OCI-LY7 (cell line): ENCODE measurements around the gene LCT. TPM values are rescaled to one million over a fixed set of nuclear protein-coding genes. Genes with fewer than 3 reads are reported as not detected.

Experiments
- BruUV-seq: library from RNA; stranded (reverse); fragments of 400-500 nt; replicated peaks from 2 replicates; lab custom pipeline; 2021; lab: Mats Ljungman, UMichigan
- CTCF ChIA-PET: fragments of 300-600 bp; sonication (Branson Sonifier 250); formaldehyde crosslinking; loops from one replicate; lab custom pipeline; 2022; ENCODE audit warnings: antibody characterized with exemption; ENCODE audit not compliant: unreplicated experiment; lab: Charles Lee
- POLR2A ChIA-PET: fragments of 300-600 bp; sonication (Branson Sonifier 250); formaldehyde crosslinking; loops from one replicate; lab custom pipeline; 2022; ENCODE audit warnings: antibody characterized with exemption; lab: Charles Lee
- DNase-seq: peaks from one replicate; pipeline ENCODE4 v3.0.0-alpha.2; 2015; ENCODE audit warnings: low spot score
- H2AFZ ChIP-seq: fragments of 200-600 bp; sonication (generic), shearing (Covaris generic); 2 replicates; pipeline ENCODE4 v1.6.1; 2014; ENCODE audit warnings: mild to moderate bottlenecking, antibody characterized with exemption, low read length, moderate library complexity
- H3K27ac ChIP-seq: fragments of 200-600 bp; sonication (generic); 2 replicates; pipeline ENCODE4 v1.5.1; 2014; ENCODE audit warnings: mixed run types, low read depth, mild to moderate bottlenecking, moderate library complexity, low read length, inconsistent platforms; ENCODE audit not compliant: poor library complexity, severe bottlenecking
- H3K36me3 ChIP-seq: fragments of 200-600 bp; sonication (generic); 2 replicates; pipeline ENCODE4 v1.6.1; 2014; ENCODE audit warnings: mild to moderate bottlenecking, antibody characterized with exemption, low read length, moderate library complexity, mixed read lengths; ENCODE audit not compliant: insufficient read depth
- H3K4me1 ChIP-seq: fragments of 200-600 bp; sonication (generic); 2 replicates; pipeline ENCODE4 v1.5.1; 2014; ENCODE audit warnings: mild to moderate bottlenecking, low read length; ENCODE audit not compliant: insufficient read depth, poor library complexity, severe bottlenecking
- H3K4me2 ChIP-seq: fragments of 200-600 bp; sonication (generic); 2 replicates; pipeline ENCODE4 v1.6.1; 2014; ENCODE audit warnings: mild to moderate bottlenecking, low read length
- H3K4me3 ChIP-seq: fragments of 200-600 bp; sonication (generic); 2 replicates; pipeline ENCODE4 v1.5.1; 2014; ENCODE audit warnings: mild to moderate bottlenecking, low read depth, low read length; ENCODE audit not compliant: poor library complexity, severe bottlenecking
- H3K79me2 ChIP-seq: fragments of 200-600 bp; sonication (generic); 2 replicates; pipeline ENCODE4 v1.6.1; 2016; ENCODE audit warnings: low read depth, mild to moderate bottlenecking, low read length, moderate library complexity, mixed read lengths; ENCODE audit not compliant: insufficient read depth
- H3K9me2 ChIP-seq: fragments of 200-600 bp; sonication (generic); 2 replicates; pipeline ENCODE4 v1.6.1; 2016; ENCODE audit warnings: mild to moderate bottlenecking, low read length, mixed read lengths; ENCODE audit not compliant: insufficient read depth
- H3K9me3 ChIP-seq: fragments of 200-600 bp; sonication (generic); 2 replicates; pipeline ENCODE4 v1.6.1; 2014; ENCODE audit warnings: mild to moderate bottlenecking, mixed run types, low read length, mixed read lengths
- H4K20me1 ChIP-seq: fragments of 200-600 bp; sonication (generic); 2 replicates; pipeline ENCODE4 v1.6.1; 2014; ENCODE audit warnings: mild to moderate bottlenecking, antibody characterized with exemption, low read length, moderate library complexity, mixed read lengths; ENCODE audit not compliant: insufficient read depth
- EZH2phosphoT487 ChIP-seq: fragments of 200-600 bp; sonication (generic); IDR thresholded peaks from 2 replicates; pipeline ENCODE4 v1.6.1; 2018; ENCODE audit warnings: low read depth, borderline replicate concordance, mild to moderate bottlenecking, mixed run types, antibody characterized with exemption, low read length, moderate library complexity, mixed read lengths
- intact Hi-C: fragments of 100-400 bp; cut with micrococcal nuclease; formaldehyde crosslinking; loops from one replicate; pipeline ENCODE4 v1.10.0; 2022; ENCODE audit not compliant: unreplicated experiment
- total RNA-seq, 2 experiments: library from RNA; depleted of rRNA in 1 of 2; stranded (reverse); fragments of >200 nt in 1 of 2; shearing (Covaris generic) in 1 of 2; gene quantifications; 2 replicates each; pipeline ENCODE4 v1.2.3, GENCODE V29; 2014 to 2022
- TF ChIP-seq, protein P1 (sequence below): fragments of 200-600 bp; sonication (generic); conservative IDR thresholded peaks from 2 replicates; pipeline ENCODE4 v1.5.1; 2014; ENCODE audit warnings: mild to moderate bottlenecking, antibody characterized with exemption, low read length, moderate library complexity, mixed read lengths

Gene LCT
- total RNA-seq, 2 experiments from 2014 or later = 0.15 to 0.54 TPM

DNA sequence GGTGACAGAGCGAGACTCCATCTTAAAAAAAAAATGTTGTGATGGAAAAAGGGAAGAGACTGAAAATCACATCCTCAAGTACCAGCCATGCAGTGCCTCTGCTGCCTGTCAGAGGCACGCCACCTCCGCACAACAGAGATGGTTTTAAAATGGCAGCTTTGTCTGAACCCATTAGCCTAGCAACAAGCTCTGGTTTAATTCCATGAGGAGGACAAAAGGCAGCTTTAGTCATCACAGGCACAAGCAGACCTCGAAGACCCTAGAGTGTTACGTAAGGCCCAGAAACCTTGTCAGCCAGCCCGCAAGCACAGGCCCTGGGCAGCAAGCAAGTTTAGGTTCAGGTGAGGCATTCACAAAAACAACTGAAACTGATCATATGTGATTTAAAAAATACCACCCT lies 10.4 kb downstream of the LCT start:
- Histone ChIP-seq H3K79me2 (no peaks in the 10 kb centered on the region), H3K4me2 (no peak overlapping the region), H4K20me1 (no peaks in the 10 kb centered on the region), H3K27ac (no peak overlapping the region), H3K9me2 (no peaks in the 10 kb centered on the region), H3K9me3 (0 out of 2 replicates have a peak, but pooled peaks cover 7% of the 10 kb centered on the region), H2AFZ (no peak overlapping the region), H3K4me3 (no peak overlapping the region), H3K4me1 (no peaks in the 10 kb centered on the region), H3K36me3 (no peaks in the 10 kb centered on the region)
- intact Hi-C loops = no loop called here
- CTCF ChIA-PET = interaction anchor here (0.6 kb wide), 1 partner anchor 15 kb away, joined by 3 read pairs; no protein-coding TSS in a partner anchor
- POLR2A ChIA-PET = interaction anchor here (0.7 kb wide), 1 partner anchor 12 kb away, joined by 3 read pairs; no protein-coding TSS in a partner anchor
- TF ChIP-seq, protein P1, sequence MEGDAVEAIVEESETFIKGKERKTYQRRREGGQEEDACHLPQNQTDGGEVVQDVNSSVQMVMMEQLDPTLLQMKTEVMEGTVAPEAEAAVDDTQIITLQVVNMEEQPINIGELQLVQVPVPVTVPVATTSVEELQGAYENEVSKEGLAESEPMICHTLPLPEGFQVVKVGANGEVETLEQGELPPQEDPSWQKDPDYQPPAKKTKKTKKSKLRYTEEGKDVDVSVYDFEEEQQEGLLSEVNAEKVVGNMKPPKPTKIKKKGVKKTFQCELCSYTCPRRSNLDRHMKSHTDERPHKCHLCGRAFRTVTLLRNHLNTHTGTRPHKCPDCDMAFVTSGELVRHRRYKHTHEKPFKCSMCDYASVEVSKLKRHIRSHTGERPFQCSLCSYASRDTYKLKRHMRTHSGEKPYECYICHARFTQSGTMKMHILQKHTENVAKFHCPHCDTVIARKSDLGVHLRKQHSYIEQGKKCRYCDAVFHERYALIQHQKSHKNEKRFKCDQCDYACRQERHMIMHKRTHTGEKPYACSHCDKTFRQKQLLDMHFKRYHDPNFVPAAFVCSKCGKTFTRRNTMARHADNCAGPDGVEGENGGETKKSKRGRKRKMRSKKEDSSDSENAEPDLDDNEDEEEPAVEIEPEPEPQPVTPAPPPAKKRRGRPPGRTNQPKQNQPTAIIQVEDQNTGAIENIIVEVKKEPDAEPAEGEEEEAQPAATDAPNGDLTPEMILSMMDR = no peak
- no peak for TF ChIP-seq EZH2phosphoT487
- no peak for DNase-seq
- no TSS peak for BruUV-seq

DNA sequence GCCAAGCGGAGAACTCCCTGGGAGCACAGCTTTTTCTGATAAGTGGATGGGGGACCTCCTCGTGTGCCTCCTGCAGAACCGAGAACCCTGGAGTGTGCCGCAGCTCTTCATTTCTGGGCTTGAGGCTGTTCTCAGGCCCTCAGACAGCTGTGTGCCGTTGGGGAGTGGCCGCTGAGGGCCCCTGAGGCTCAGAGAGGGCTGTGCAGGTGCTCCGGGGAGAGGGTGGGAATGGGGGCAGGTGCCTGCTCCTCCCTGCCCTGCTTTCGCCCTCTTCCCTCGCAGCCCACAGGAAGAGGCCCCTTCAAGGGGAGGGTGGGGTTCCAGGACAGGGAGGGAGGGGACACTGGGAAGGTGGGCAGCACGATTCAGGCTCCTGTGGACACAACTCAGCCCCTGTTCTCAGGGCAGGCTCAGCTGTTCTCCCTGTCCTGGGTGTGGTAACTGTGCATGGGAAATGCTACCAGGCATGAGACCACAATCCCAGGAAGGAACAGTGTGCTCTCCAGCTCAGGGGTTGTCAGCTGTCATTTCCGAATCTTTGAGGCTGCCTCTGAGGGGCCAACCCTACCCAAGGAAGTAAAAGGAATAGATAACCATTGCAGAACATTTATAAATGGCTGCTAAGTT lies 11.3 kb downstream of the LCT start:
- ChIA-PET CTCF (no interaction called here), POLR2A (no interaction called here)
- Histone ChIP-seq H3K27ac (no peak overlapping the region), H3K9me2 (no peaks in the 10 kb centered on the region), H3K4me2 (no peak overlapping the region), H3K36me3 (no peaks in the 10 kb centered on the region), H3K79me2 (no peaks in the 10 kb centered on the region), H3K4me3 (no peak overlapping the region), H4K20me1 (no peaks in the 10 kb centered on the region), H3K4me1 (no peaks in the 10 kb centered on the region), H2AFZ (no peak overlapping the region), H3K9me3 (0 out of 2 replicates have a peak, but pooled peaks cover 7% of the 10 kb centered on the region)
- intact Hi-C loops = no loop called here
- TF ChIP-seq, protein P1 = no peak
- TF ChIP-seq EZH2phosphoT487 = no peak
- no TSS peak for BruUV-seq
- no peak for DNase-seq

GRCh38 chr2:135825131-135825530 lies 11.9 kb downstream of the LCT start:
- H3K79me2 ChIP-seq = no peaks in the 10 kb centered on the region
- DNase-seq = no peak
- ChIA-PET POLR2A (interaction anchor here (0.7 kb wide), 1 partner anchor 430 kb away, joined by 3 read pairs; no protein-coding TSS in a partner anchor), CTCF (no interaction called here)
- H3K4me3 ChIP-seq = no peak overlapping the region
- no peak for TF ChIP-seq EZH2phosphoT487
- TF ChIP-seq, protein P1 = no peak
- no TSS peak for BruUV-seq
- intact Hi-C loops = no loop called here
- H3K9me2 ChIP-seq = no peaks in the 10 kb centered on the region
- H3K27ac ChIP-seq = no peak overlapping the region
- no peaks in the 10 kb centered on the region for H4K20me1 ChIP-seq
- no peak overlapping the region for H2AFZ ChIP-seq
- no peaks in the 10 kb centered on the region for H3K36me3 ChIP-seq
- H3K9me3 ChIP-seq = 0 out of 2 replicates have a peak, but pooled peaks cover 7% of the 10 kb centered on the region
- no peaks in the 10 kb centered on the region for H3K4me1 ChIP-seq
- no peak overlapping the region for H3K4me2 ChIP-seq
